ENCODE data around the gene MCC.

Gene MCC

DNA sequence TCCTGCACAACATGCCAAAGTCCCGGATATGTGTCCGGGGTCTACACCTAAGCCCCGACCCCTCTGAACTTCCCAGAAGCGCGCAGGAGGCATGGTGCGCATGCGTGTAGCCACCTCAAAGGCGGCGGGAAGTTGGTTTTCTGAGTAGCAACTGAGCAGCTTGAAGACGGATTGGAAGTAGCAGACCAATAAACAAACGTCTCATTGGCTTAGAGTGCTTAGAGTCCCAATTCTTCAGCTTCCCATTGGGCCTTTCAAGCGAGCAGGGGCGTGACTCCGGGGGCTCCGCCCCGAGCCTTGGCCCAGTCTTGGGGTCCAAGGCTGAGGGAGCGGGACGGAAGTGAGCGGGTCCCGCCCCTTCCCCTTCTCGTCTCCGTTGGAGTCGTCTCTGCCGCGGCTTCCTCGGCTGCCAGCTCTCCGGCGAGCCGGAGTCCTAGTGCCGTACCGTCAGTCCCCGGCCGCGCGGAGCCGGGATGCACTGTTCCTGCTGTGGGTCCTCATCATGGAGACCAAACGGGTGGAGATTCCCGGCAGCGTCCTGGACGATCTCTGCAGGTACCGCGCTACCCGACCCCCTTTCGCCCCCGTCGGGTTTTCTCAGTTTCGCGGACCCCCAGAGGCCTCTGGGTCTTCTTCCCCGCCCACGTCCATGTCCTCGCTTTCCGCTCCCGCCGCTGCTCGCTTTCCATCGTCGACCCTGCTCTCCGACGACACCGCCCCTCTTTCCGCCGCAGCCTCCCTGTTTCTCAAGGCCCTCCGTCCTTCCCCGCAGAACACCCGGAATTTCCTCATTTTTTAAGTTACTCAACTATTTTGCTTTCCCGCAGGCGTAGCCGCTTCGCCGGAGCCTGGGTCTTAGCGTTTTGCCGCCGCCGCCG lies 511.6 kb downstream of the MCC start, which contains the start of gene DCP2:
Gene DCP2 (plus strand): TSS at position 367 of the 878 bp plus-strand sequence. CDS start 136 bp downstream, at position 503.
- DNase-seq (ENCODE audit: low read depth) = peak; percentile 99

DNA sequence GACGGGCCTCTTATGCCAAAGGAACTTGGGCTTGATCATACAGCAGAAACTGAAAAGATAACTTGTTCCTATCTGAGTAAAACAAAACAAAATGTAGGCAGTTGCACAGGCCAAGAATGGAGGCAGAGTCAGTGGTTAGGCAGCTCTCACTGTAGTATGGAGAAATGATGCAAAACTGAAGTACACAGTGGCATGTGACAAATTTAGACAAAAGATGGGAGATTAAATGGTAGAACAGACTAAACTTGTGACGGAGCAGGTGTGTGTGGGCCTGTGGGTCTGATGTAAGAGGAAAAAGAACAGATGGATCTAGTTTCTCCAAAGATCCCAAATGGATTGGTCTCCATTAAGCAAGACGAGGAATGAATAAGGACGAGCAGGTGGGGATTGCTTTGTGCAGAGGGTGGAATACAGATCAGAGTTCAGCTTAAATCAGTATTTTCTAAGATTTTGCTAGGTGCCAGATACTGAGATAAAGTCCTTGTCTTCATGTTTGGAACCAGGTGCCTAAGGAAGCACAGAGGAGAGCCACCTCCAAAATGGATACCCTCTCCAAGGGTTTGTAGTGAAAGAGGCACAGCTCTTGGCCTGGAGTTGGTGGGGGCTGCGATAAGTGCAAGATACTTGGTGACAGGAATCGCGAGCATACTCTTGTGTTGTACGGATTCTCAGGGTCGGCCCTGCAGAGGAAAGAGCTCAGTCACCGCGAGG lies 512.4 kb downstream of the MCC start:
- DNase-seq (ENCODE audit: low read depth) = no peak

DNA sequence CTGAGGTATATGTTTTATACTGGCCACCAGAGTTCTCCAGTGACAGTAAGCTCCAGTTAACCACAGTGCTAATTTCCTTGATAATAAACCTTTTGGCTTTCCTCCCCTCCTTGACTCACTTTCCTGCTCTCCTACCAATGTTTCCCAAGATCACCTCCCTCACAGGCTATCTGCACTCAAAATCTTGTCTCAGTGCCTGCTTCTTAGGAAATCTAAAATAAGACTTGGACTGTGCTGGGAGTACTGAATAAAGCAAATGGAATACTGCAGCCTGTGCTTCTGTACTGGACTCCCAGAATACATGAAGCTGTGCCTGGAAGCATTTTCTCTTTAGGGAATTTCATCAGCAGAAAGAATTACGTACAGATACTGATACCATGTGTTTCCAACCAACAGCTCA lies 513.4 kb downstream of the MCC start:
- no peak for DNase-seq (ENCODE audit: low read depth)

DNA sequence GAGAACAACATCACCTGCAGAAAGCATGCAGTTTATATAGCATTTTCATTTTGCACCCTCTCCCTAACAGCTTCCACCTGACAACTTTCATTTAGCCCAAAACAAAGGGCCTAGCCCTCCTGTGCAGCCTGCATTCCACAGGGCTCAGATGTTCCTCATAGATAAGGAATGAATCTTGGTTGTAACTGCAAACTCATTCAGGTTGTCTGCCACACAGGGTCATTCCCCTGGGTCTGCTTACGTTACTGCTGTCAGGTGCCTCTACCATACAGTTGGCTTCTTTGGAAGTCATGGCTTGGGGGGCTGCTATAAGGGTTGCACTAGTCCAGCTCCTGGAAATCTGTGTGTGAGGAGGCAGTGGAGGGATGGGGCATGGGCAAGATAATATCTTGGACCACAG lies 514.3 kb downstream of the MCC start:
- DNase-seq (ENCODE audit: low read depth) = no peak

DNA sequence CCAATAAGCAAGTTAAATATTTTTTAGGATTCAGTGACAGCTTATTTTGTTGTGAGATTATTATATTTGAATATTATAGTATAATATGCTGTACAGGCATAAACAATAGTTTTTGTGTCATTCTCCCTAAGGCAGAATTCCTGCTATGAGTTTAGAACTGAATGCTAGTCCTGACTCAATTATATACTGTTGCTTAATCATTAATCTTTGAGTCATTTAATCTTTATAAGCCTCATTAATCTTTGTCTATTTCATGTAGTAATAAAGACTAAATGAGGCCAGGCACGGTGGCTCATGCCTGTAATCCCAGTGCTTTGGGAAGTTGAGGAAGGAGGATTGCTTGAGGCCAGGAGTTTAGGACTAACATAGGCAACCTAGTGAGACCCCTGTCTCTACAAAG lies 515.2 kb downstream of the MCC start:
- no peak for DNase-seq (ENCODE audit: low read depth)
